Measurements from ENCODE around the gene GABRR1. TPM values are rescaled to one million over a fixed set of nuclear protein-coding genes. Genes with fewer than 3 reads are reported as not detected.
A peak's percentile ranks its signal among the peaks of the same experiment; 100 is the strongest.

GABRR1 gene
- total RNA-seq, 1 experiment from 2014 or later = not detected

GRCh38 chr6:89180971-89181370 is 36.2 kb downstream of the GABRR1 start:
- DNase-seq (ENCODE audit: unreplicated experiment) = no peak
- Mint-ChIP-seq H3K36me3 (ENCODE audit: insufficient read depth, unreplicated experiment) (no peaks in the 10 kb centered on the region), H3K9me3 (ENCODE audit: unreplicated experiment) (no peaks in the 10 kb centered on the region), H3K4me1 (ENCODE audit: insufficient read depth, unreplicated experiment) (no peaks in the 10 kb centered on the region), H3K27me3 (ENCODE audit: insufficient read depth, unreplicated experiment) (peaks cover 69% of the 10 kb centered on the region), H3K27ac (ENCODE audit: low read depth, unreplicated experiment) (no peak overlapping the region), H3K4me3 (ENCODE audit: unreplicated experiment) (no peak overlapping the region)
- BruUV-seq (replicated peaks) = no TSS peak
- no peak for TF ChIP-seq CTCF (IDR thresholded peaks at IDR 0.05; ENCODE audit: unreplicated experiment)
- CTCF ChIA-PET = interaction anchor here (0.5 to 1.6 kb wide), 2 partner anchors 61 to 320 kb away, joined by 3 to 5 read pairs; no protein-coding TSS in a partner anchor
- intact Hi-C loops (cut with micrococcal nuclease) = no loop called here
- POLR2A ChIA-PET = interaction anchor here (1.1 kb wide), 1 partner anchor 36 kb away, joined by 6 read pairs; the partner anchor contains the start of gene PM20D2

DNA sequence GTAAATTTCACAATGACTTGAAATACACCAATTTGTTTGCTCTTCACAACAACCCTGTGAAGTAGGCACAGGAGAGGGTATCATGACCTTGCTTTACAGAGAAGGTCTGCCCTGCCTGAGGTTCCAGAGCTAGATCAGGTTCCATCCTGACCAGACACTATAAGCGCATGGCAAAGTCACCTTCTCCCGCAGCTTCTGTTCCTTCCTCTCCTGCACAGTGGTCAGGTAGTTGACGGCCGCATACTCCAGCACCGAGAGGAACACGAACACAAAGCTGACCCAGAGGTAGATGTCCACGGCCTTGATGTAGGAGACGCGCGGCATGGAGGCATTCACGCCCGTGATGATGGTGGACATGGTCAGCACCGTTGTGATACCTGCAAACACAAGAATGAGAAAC is 37.0 kb downstream of the GABRR1 start:
- TF ChIP-seq CTCF (IDR thresholded peaks at IDR 0.05; ENCODE audit: unreplicated experiment) = no peak
- Mint-ChIP-seq H3K4me3 (ENCODE audit: unreplicated experiment) (no peak overlapping the region), H3K36me3 (ENCODE audit: insufficient read depth, unreplicated experiment) (no peaks in the 10 kb centered on the region)

DNA sequence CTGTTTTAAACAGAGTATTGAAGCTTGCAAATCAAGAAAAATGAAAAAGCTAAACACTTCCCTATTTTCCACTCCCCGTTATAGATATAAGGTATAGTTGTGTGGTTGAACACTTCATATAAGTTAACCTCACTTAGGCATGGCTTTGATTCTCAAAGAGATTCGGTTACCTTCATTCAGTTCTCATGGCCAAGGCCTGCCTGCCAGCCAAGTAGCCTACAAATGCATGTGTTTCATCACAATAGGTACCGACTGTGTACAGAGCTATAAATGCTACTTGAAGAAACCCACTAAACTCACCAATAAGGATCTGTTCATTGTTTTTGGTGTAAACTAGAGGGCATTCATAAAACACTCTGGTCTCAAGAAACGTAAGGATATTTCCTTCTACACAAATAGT is 43.5 kb downstream of the GABRR1 start:
- BruUV-seq (replicated peaks) = no TSS peak
- Mint-ChIP-seq H3K9me3 (ENCODE audit: unreplicated experiment) (no peaks in the 10 kb centered on the region), H3K4me1 (ENCODE audit: insufficient read depth, unreplicated experiment) (no peaks in the 10 kb centered on the region), H3K27ac (ENCODE audit: low read depth, unreplicated experiment) (no peak overlapping the region), H3K27me3 (ENCODE audit: insufficient read depth, unreplicated experiment) (no peaks in the 10 kb centered on the region), H3K36me3 (ENCODE audit: insufficient read depth, unreplicated experiment) (no peaks in the 10 kb centered on the region), H3K4me3 (ENCODE audit: unreplicated experiment) (no peak overlapping the region)
- TF ChIP-seq CTCF (IDR thresholded peaks at IDR 0.05; ENCODE audit: unreplicated experiment) = no peak
- intact Hi-C loops (cut with micrococcal nuclease) = no loop called here
- no peak for DNase-seq (ENCODE audit: unreplicated experiment)
- POLR2A ChIA-PET = interaction anchor here (1.4 kb wide), 1 partner anchor 27 kb away, joined by 6 read pairs; the partner anchor contains the start of gene PM20D2
- CTCF ChIA-PET = interaction anchor here (1.1 kb wide), 1 partner anchor 83 kb away, joined by 4 read pairs; no protein-coding TSS in a partner anchor

More for the DNA sequence above, 37.0 kb downstream of the GABRR1 start:
- peaks cover 60% of the 10 kb centered on the region for H3K27me3 Mint-ChIP-seq (ENCODE audit: insufficient read depth, unreplicated experiment)
- no TSS peak for BruUV-seq (replicated peaks)
- intact Hi-C loops (cut with micrococcal nuclease) = no loop called here
- ChIA-PET POLR2A (interaction anchor here (0.7 kb wide), 1 partner anchor 66 kb away, joined by 3 read pairs; no protein-coding TSS in a partner anchor), CTCF (interaction anchor here (0.6 to 1.6 kb wide), 2 partner anchors 55 to 62 kb away, joined by 4 to 5 read pairs; no protein-coding TSS in a partner anchor)
- H3K4me1 Mint-ChIP-seq (ENCODE audit: insufficient read depth, unreplicated experiment) = no peaks in the 10 kb centered on the region
- H3K9me3 Mint-ChIP-seq (ENCODE audit: unreplicated experiment) = no peaks in the 10 kb centered on the region
- H3K27ac Mint-ChIP-seq (ENCODE audit: low read depth, unreplicated experiment) = no peak overlapping the region
- DNase-seq (ENCODE audit: unreplicated experiment) = no peak

DNA sequence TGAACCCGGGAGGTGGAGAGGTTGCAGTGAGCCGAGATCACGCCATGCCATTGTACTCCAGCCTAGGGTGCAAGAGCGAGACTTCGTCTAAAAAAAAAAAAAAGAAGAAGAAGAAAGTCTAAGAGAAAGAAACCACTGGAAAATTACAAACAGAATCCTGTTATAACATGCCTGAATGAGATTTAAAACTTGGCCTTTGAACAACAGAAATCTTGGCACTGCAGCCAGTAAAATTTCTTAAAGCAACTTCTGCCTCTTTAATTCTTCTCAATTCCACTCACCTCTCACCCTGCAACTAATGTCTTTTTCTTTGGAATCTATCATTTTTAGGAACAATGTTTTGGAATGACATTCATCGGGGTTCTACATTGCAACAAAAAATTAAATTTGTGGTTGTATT is 45.0 kb downstream of the GABRR1 start:
- CTCF ChIA-PET = interaction anchor here (1.3 kb wide), 1 partner anchor 27 kb away, joined by 3 read pairs; the partner anchor contains the start of gene PM20D2
- Mint-ChIP-seq H3K4me3 (ENCODE audit: unreplicated experiment) (no peak overlapping the region), H3K27me3 (ENCODE audit: insufficient read depth, unreplicated experiment) (no peaks in the 10 kb centered on the region), H3K27ac (ENCODE audit: low read depth, unreplicated experiment) (no peak overlapping the region), H3K9me3 (ENCODE audit: unreplicated experiment) (no peaks in the 10 kb centered on the region), H3K4me1 (ENCODE audit: insufficient read depth, unreplicated experiment) (no peaks in the 10 kb centered on the region), H3K36me3 (ENCODE audit: insufficient read depth, unreplicated experiment) (no peaks in the 10 kb centered on the region)
- intact Hi-C loops (cut with micrococcal nuclease) = no loop called here
- POLR2A ChIA-PET = interaction anchor here (3.3 kb wide), 1 partner anchor 26 kb away, joined by 16 read pairs; the partner anchor contains the start of gene PM20D2
- no TSS peak for BruUV-seq (replicated peaks)
- DNase-seq (ENCODE audit: unreplicated experiment) = peak; percentile 16
- TF ChIP-seq CTCF (IDR thresholded peaks at IDR 0.05; ENCODE audit: unreplicated experiment) = no peak

Data from MCF 10A (cell line).